Measurements from ENCODE around the gene SPEG.

- TF ChIP-seq EZH2phosphoT487 (IDR thresholded peaks at IDR 0.05) = no peak
- TF ChIP-seq CTCF (IDR thresholded peaks at IDR 0.05) = no peak
Measured at GRCh38 chr2:219447242-219448098, 12.8 kb downstream of the SPEG start.

Measured in neural progenitor cell (in vitro differentiated cells).